GM18867 (cell line): ENCODE data around the gene OBSL1.

Source experiments
- ATAC-seq: cut with Tn5 transposase; IDR thresholded peaks from one replicate; pipeline ENCODE4 v1.9.1; 2021; ENCODE audit warnings: mild to moderate bottlenecking, moderate library complexity; ENCODE audit not compliant: unreplicated experiment

Gene OBSL1

DNA sequence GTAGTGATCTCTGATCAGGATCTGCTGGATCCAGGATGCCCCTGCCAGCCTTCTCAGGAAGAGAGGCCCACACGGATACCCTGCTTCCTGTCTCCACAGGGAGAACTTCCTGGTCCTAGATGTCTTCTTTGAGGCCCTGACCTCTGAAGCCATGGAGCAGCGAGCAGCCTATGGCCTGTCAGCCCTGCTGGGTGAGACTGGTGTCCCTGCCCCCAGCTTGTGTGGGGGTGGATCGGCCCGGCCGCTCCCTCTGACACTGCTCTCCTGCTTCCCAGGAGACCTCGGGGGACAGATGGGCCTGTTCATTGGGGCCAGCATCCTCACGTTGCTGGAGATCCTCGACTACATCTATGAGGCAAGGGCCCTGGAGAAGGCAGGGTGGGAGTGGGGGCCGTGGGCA is 34.4 kb downstream of the OBSL1 start:
- no peak for ATAC-seq

DNA sequence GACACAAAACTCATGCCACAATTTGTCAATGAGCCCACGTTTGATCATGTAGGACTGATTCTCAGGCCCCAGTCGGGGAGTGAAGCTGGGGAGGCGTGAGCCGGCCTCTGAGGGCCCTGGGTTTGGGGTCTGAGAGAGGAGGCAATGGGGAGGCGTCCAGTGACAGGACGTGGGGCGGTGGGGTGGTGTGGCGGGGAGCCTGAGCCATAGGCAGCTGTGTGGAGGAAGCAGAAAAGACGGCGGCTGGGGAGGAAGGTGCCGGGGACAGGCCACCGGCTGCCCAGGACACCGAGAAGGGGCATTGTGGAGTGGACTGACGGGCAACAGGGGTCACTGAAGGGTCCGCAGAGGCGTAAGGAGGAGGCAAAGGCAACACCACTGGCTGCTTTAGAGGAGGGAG is 34.9 kb downstream of the OBSL1 start:
- no peak for ATAC-seq

DNA sequence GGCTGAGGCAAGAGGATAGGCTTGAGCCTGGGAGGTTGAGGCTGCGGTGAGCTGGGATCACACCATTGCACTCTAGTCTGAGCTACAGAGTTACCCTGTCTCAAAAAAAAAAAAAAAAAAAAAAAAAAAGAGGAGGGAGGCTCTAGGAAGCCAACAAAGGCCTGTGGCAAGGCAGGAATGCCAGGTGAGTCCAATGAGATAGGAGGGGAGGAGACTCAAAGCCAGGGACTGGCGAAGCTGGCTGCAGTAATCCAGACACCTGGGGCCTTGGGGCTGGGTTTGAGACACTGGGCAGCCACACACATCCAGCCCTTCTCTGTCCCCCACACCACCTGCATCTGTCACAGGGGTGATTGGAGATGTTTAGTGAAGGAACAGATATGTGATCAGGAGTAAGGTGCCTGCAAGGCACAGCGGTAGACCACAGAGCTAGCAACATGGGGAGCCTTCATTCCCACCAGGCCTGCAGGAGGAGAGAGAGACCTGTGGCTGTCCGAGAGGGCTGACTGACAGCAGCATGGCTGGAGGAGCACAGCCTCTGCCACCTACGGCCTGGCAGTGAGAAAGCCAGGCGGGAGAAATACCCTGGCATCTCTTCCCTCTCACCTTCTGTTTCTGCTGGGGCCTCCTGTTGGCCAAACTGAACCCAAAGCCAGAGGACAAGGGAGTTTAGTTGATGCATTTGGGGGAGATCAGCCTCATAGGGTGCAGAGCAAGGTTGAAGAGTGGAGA is 37.2 kb downstream of the OBSL1 start:
- ATAC-seq: no peak

DNA sequence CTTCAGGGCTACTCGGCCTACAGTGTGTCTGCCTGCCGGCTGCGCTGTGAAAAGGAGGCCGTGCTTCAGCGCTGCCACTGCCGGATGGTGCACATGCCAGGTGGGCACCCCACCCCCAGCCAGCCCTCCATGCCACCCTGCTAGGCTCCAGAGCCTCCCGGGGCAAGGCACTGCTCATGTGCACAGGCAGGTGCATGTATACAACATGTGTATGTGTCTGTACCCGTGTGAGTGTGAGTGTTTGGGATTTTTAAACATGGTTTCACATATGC is 39.0 kb downstream of the OBSL1 start:
- no peak for ATAC-seq

DNA sequence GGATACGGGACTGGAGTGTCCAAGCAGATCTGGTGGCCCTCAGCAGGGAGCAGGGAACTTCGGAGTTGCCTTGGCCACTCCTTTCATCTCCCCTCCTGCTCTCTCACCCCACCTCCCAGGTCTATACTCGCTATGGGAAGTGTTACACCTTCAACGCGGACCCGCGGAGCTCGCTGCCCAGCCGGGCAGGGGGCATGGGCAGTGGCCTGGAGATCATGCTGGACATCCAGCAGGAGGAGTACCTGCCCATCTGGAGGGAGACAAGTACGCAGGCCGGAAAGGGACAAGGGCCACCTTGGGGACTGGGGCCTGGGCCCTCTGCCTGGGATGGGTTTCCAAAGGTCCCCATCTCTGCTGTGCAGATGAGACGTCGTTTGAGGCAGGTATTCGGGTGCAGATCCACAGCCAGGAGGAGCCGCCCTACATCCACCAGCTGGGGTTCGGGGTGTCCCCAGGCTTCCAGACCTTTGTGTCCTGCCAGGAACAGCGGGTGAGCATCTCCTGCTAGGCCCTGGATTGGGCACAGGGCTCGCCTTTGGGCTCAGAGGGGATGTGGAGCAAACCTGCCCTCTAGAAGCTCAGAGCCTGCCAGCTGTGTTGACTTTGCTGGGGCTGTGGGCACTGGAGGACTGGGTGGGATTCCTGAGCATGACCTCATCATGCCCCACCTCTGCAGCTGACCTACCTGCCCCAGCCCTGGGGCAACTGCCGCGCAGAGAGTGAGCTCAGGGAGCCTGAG is 39.5 kb downstream of the OBSL1 start:
- no peak for ATAC-seq

DNA sequence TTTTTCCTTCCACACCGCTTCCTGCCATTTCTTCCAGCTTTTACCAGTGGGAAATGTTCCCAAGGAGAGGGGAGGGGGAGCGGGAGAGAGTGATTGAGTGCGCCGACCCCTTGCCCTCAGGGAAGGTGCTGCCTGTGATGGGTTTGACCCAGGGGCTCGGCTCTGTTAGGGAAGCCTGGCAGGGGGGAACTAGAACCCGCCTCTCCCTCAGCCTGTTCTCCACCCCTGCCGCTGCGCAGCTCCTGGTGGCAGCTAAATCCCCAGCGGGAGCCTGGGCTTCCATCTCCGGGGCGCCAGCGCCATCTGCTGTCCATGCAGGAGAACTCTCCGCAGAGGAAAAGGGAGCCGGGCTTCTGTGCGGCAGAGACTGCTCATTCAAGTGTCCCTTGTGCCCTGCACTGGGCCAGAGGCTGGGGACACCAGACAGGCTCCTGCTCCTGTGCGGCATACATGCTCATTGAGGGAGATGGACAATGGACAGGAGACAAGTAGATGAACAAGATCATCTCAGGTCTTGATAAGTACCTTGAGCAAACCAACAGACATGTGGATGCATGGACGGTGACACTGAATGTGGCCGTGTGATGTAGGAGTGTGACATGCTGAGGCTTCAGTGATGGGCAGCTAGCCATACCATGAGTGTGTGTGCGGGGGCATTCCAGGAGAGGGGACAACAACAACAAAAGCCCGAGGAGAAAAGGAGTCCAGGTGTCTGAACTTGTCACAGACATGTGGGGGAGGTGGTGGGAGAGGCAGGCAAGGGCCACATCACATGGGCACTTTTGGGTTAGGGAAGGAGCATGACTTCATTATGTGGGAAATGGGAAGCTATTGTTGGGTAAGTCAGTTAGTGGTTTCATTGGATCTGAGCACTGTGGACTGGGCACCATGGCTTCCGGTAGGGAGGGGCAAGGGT is 41.0 kb downstream of the OBSL1 start:
- peak; percentile 83 for ATAC-seq

DNA sequence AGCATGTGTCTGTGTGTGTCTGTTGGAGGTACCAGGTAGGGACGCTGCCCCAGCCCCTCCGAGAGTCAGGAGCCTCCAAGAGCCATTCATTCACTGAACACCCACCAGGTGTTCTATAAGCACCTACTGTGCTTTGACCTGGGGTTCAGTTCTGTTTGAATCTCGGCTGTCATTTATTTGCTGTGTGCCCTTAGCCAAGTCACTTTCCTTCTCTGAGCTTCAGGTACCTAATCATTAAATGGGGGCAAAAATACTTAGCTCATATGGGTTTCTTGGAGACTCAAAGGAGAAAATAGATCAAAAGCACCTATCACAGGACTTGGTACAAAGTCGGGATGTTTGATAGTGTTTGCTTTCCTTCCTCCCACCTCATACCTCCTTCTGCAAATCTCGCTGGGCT is 43.9 kb downstream of the OBSL1 start:
- ATAC-seq: no peak

DNA sequence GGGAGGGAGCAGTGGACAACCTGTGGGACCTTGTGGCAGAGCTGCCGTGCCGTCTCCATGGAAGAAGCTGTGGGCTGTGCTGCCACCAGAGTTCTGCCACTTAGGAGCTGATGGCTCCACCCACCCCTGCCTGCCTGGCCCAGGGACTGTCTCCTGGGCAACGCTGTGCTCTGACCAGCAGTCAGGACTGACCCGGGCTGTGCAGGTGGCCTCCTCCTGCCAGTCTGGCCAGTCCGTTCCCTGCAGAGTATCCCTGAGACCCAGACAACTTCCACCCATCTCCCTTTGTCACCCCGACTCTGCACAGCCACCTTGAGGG is 44.3 kb downstream of the OBSL1 start:
- ATAC-seq: no peak

DNA sequence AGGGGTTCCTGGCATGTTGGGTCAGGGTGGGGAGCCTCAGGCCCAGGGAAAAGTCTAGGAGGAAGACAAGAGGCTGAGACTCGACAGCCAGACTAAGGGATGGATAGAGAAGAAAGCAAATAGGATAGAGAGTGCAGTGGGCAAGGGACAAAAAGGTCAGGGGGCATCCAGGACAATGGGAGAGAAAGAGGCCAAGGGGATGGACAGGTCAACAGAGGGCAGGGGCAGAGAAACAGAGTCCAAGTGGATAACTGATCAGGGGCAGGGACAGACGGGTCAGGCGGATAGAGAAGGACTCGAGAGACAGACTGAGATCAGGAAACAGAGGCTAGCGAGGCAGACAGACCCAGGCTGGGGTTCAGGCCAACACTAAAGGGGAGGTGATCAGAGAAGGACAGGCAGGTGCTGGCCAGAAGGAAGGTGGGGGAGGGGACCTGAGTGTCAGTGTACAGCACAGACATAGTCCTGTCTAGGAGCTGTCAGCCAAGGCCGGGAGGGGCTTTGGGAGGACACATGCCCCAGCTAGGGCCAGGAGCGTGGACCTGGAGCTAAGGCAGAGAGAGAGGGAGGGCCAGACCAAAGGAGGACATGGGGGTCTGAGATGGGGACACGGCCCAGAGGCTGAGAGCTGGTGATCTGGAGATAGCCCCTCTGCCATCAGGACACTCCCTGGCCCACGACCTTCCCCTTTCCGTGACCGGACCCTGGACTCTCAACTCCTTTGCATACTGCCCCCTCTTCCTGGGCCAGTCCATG is 44.8 kb downstream of the OBSL1 start:
- ATAC-seq: no peak

DNA sequence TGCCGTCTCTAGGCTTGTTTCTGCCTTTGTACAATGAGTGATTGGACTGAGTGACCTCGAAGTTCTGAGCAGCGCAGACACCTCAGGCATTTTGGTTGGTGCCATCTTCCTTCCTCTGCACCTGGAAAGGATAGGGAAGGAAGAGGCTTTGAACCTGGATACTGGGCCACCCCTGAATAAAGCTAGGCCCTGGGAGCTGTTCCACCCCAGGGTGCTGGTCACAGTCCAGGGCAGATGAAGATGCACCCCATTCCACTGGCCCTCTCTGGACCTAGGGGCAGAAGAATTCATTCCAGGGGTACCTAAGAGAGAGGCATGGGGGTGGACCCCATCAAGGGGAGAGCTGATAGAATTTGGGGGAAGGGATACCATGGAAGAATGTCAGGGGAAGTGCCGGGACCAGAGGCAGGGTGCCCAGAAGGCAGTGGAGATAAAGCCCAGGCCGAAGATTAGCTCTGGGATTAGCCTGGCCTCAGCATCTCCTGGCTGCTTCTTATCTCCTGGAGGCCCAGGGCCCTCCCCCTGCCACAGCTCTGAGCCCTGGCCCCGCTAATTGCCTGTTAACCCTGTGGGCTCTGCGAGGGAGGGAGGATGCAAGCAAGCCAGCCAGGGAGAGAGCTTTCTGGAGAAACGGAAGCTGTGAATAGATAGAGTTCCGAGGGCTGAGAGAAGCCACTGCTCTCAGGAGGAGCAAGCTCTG is 45.7 kb downstream of the OBSL1 start:
- ATAC-seq: no peak

DNA sequence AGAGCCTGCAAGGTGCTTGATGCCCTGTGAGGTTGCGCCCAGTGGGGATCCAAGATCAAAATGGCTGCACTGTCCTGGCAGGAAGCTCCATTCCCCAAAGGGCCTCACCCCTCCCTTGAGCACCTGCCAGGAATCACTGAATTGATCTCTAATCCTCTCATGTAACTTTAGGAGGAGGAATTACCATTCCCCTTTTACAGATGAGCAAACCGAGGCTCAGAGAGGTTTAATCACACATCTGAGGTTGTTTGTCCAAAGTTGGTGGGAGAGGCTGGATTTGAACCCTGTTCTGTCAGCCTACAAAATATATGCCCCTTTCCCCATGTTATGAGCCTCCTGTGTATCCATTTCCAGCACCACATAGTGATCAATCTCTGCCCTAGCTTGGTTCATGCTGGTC is 46.5 kb downstream of the OBSL1 start:
- ATAC-seq: no peak

DNA sequence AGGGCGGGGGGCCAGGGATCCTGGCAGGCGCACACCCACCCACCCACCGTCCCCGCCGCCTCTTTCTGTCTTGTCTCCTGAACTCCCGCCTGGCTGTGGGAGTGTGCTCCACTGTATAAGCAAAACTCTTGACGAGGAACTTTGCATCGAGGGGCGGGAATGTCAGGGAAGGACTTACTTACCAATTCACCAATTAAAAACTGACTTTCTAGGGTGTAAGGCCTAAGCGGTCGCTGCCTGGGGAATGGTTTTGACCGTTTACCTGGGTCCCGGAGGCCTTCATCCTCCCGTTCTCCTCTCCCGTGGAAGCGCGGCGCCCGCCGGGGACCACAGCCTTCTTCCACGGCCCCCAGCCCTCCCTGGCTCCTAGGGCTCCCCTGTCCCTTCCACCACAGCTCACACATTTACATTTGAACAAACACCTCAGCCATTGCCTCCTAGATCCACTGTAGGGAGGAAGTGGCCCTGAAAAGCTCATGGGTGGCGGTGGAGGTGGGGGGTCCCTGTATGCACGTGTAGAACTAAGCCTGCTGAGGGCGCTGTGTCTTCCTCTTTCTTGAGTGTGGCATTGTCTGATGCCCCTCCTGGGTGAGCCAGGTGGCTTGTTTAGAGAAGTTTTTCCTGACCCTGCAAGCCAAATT is 48.2 kb downstream of the OBSL1 start:
- no peak for ATAC-seq

DNA sequence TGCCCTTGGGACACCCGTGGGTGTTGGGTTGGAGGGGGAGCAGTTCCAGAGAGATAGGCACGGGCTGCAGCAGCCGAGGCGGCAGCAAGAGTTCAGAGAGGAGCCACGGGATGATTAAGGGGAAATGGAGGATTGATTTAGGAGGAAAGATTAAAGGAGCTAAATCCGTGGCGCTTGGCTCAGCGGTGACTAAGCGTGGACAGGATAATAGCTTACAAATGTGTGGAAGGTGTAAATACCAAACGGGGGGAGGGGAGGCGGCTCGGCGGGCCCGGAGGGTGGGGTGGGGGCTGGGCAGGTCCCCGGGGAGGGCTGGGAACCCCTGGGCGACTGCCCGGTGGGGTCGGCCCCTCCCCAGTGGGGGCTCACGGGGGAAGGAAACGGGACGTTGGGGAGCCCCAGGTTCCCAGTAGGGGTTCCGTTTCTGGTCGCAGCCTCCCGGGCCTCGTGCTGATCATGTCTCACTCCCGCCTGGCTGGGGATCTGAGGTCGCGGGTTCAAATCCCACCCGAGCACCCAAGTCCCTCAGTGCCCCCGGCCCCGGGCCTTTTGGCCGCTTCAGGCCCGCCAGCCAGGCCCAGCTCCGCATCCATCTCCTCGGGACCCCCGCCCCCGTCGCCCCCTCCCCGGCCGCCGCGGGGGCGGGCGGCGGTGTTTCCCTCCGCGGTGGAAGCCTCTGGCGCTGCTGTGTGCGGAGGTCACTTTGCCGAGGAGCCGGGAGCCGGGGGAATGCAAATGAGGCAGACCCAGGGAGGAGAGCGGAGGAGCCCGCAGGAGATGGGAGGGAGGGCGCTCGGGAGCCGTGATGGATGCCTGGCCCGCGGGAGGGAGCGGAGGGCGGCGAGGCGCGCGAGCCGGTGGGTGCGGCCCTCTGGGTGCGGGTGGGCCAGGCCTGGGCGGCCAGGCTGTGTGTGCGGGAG is 49.0 kb downstream of the OBSL1 start:
- ATAC-seq: no peak

DNA sequence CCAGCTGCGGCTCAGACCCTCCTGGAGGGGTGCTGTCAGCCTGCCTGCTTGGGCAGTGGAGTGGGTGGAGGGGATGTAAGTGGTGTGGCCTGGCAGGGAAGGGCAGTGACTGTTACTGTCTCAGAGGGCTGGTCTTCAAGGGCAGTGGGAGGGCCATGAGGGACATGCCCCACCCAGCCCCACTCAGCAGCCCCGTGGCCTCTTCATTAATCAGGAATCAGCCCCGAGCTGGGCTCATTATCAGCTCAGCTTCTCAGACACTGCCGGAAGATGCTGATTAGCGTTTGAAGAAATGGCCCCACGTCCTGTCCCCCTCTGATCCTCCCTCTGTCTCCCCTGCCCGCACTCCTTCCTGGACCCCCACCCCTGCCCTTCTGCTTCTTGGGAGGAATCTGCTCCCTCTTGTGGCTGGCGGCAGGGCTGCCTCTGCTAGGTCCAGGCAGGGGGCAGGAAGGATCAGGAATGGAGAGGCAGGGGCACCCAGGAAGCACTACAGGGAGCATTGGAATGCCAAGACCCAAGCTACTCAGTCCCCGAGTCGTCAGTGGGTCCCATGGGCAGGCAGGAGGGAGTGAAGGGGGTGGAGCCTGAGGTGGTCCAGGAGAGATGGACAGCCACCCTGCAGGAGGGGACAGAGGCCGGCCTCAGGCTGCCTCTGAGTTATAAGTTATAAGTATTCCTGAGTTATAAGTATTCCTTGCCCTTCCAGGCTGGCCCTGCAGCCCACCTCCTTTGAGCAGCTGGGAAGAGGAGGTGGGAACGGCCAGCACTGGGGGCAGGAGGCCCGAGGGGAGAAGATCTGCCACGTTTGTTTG is 50.1 kb downstream of the OBSL1 start:
- no peak for ATAC-seq

DNA sequence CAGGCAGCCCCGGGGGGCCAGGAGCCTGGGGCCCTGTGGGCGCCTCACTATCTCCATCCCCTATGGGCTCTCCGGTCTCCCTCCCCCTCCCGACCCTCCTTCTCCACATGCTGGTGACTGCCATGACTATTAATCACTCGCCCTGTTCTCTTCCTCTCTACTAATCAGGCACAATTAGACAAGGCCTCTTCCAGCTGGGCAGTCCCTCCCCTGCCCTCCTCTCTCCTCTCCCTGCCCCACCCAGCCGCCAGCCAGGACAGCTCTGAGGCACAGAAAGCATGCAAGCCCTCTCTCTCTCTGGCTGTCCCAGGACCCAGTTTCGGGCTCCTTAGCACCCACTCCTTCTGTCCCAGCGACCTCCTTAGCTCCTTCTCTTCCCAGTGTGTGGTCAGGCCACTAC is 51.3 kb downstream of the OBSL1 start:
- no peak for ATAC-seq

DNA sequence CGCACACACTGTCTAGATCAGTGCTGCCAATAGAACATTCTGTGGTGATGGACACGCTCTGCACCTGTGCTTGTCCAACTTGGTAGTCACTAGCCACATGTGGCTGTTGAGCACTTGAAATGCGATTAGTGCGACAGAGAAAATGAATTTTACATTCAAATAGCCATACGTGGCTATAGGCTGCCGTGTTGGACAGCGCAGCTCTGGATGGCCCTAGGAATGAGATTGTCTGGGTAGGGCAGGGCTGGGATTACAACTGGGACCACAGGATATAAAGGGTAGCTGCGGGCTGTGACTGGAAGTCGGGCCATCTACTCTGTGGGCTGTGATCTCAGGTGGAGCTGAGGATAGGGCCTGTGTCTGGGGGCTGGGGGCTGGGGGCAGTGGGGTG is 51.8 kb downstream of the OBSL1 start:
- no peak for ATAC-seq

DNA sequence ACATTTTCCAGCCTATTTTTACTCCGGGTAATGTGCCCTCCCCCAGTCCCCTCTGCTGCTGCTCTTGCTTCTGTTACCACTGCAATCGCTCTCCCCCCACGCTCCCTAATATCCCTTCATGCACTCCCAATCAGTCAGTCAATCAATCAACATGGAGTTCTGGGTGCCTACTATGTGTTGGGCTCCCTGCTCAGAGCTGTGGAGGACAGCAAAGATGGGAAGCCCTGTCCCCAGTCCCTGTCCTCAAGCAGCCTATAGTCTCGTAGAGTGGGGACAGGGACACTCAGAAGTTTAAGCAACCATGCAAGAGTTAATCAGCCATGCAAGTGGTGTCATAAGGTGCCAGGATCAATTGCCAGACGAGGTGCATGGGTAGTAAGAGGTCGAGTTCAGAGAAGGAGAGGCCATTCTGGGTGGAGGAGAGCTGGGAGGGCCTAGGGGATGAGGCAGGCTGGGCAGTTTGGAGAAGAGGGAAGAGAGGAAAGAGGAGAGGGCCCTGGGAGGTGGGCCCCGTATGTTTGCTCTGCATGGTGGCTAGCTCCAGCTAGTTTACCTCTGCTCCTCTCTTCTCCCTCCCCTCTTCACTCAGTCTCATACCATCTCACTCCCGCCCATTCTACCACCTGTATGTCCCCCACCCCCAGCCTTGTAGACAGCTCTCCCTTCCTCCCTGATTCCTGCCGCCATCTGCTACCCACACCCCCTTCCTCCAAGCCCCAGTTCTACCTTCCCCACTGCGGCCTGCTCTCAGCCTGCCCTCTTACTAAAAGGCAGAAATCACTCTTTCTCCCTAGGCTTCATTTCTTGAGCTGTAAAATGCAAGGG is 53.2 kb downstream of the OBSL1 start:
- no peak for ATAC-seq
